ENCODE measurements around the gene MTMR3. TPM values are rescaled to one million over a fixed set of nuclear protein-coding genes. Genes with fewer than 3 reads are reported as not detected.

MTMR3 gene
- total and polyA plus RNA-seq, 2 of the 8 experiments (the other 6 are each of a cell fraction or from before 2014, with no cell fraction given): 16.9 to 18.5 TPM

DNA sequence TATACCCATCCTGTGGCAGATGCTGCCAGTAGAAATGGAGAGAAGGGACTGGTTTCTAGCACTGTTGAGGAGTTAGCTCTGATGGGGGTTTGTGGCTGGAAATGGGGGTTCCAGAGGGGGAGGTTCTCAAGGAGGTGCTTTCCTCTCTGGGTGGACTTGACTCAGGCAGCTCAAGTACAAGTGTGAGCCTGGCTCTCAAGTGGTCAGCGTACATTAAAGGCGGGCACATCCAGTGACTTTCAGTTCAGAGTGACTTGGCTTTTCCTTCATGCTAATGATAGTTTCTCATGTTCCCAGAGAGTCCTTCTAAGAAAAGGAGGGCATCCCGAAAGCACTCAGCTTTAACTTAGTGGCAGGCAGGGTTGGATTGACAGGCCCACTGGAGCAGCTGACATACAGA is 138.4 kb downstream of the MTMR3 start:
- ChIA-PET CTCF (ENCODE audit: partially characterized antibody) (interaction anchor here (0.9 to 2.2 kb wide), 5 partner anchors 12 to 329 kb away, joined by 3 to 7 read pairs (median 3); no protein-coding TSS in a partner anchor), POLR2A (ENCODE audit: partially characterized antibody) (no interaction called here)
- no peak for FAIRE-seq
- Histone ChIP-seq H2BK120ac (replicated peaks; ENCODE audit: low read depth, low read length) (no peak overlapping the region), H2AFZ (ENCODE audit: low read length) (no peak overlapping the region), H3K36me3 (ENCODE audit: control insufficient read depth in 2 of 4, insufficient read depth in 4 of 4, low read length in 3 of 4) (peaks cover 16 to 53% (median 44%) of the 10 kb centered on the region in 4 experiments; a peak in 7 of 8 replicates), H3K79me2 (ENCODE audit: control insufficient read depth in 1 of 2, insufficient read depth in 2 of 2, low read length in 2 of 2) (no peaks in the 10 kb centered on the region), H3K56ac (replicated peaks; ENCODE audit: insufficient read length, low read depth, low read length) (no peak overlapping the region), H3K4ac (replicated peaks; ENCODE audit: insufficient read length, low read depth, low read length) (no peak overlapping the region), H3K4me2 (ENCODE audit: insufficient read depth in 1 of 2, low read depth in 2 of 2, low read length in 2 of 2) (no peak overlapping the region), H4K20me1 (replicated peaks in 1 of 2; ENCODE audit: control insufficient read depth in 1 of 2, insufficient read depth in 2 of 2, low read length in 2 of 2) (peaks cover 0 to 2% of the 10 kb centered on the region in 2 experiments), H2AK5ac (ENCODE audit: low read depth, low read length) (no peak overlapping the region), H3K9ac (replicated peaks in 1 of 4; ENCODE audit: extremely low read depth in 1 of 4, low read depth in 3 of 4, low read length in 3 of 4) (no peak overlapping the region), H4K91ac (replicated peaks; ENCODE audit: insufficient read length, low read length) (no peak overlapping the region), H3K14ac (ENCODE audit: insufficient read length) (no peak overlapping the region), H2BK15ac (ENCODE audit: low read length) (no peak overlapping the region), H3K27ac (ENCODE audit: low read depth, low read length) (no peak overlapping the region), H2BK5ac (ENCODE audit: low read depth, low read length) (no peak overlapping the region), H2BK12ac (ENCODE audit: low read depth, low read length) (no peak overlapping the region), H3K27me3 (replicated peaks in 1 of 4; ENCODE audit: control insufficient read depth in 3 of 4, extremely low read depth in 1 of 4, insufficient read depth in 3 of 4, low read length in 3 of 4) (no peaks in the 10 kb centered on the region), H3K23me2 (ENCODE audit: low read depth, low read length) (no peaks in the 10 kb centered on the region), H3K4me1 (replicated peaks in 1 of 4; ENCODE audit: control insufficient read depth in 3 of 4, insufficient read depth in 4 of 4, low read length in 3 of 4) (no peaks in the 10 kb centered on the region), H3K23ac (ENCODE audit: insufficient read length) (no peak overlapping the region), H3K79me1 (ENCODE audit: low read depth, low read length) (0 out of 2 replicates have a peak, but pooled peaks cover 3% of the 10 kb centered on the region), H3K9me3 (ENCODE audit: insufficient read depth in 2 of 2, low read depth in 1 of 2, low read length in 1 of 2) (no peaks in the 10 kb centered on the region), H2BK20ac (ENCODE audit: low read length) (no peak overlapping the region), H3K4me3 (ENCODE audit: extremely low read depth in 1 of 4, insufficient read depth in 2 of 4, low read depth in 3 of 4, low read length in 4 of 4) (no peak overlapping the region), H4K8ac (ENCODE audit: extremely low read depth, insufficient read depth, low read length) (no peak overlapping the region), H4K5ac (ENCODE audit: insufficient read length, low read depth, low read length) (no peak overlapping the region), H3K18ac (ENCODE audit: extremely low read depth, low read length) (no peak overlapping the region)
- 88% methylated on average over 3 of the region's 3 CpGs; no CpG with 5 or more reads in 1 of the 2 experiments for WGBS, 2 experiments (ENCODE audit: extremely low coverage in 1 of 2, insufficient coverage in 1 of 2, insufficient read length in 1 of 2, insufficient replicate concordance in 2 of 2, low coverage in 1 of 2, low lambda C conversion rate in 2 of 2, missing lambda C conversion rate in 1 of 2)
- no peak for DNase-seq (ENCODE audit: low read depth in 1 of 2, low spot score in 2 of 2)
- no peak for TF ChIP-seq BACH1 (IDR thresholded peaks at IDR 0.05; ENCODE audit: low read length)
- TF ChIP-seq EP300 (IDR thresholded peaks at IDR 0.05; ENCODE audit: borderline replicate concordance in 1 of 2, low read depth in 2 of 2, low read length in 2 of 2): no peak
- TF ChIP-seq CHD2 (IDR thresholded peaks at IDR 0.05; ENCODE audit: low read length): no peak
- TF ChIP-seq JUN (IDR thresholded peaks at IDR 0.05; ENCODE audit: low read depth, low read length): no peak
- TF ChIP-seq BRCA1 (IDR thresholded peaks at IDR 0.05; ENCODE audit: low read depth, low read length): no peak
- TF ChIP-seq E2F6 (IDR thresholded peaks at IDR 0.05): no peak
- TF ChIP-seq SIN3A (conservative IDR thresholded peaks at IDR 0.05 in 1 of 2, IDR thresholded peaks at IDR 0.05 in 1 of 2; ENCODE audit: low read depth in 1 of 2, low read length in 2 of 2): no peak
- no peak for TF ChIP-seq SIX5 (IDR thresholded peaks at IDR 0.05; ENCODE audit: low read depth, low read length)
- no peak for TF ChIP-seq CREB1 (IDR thresholded peaks at IDR 0.05)
- no peak for TF ChIP-seq CBX5 (IDR thresholded peaks at IDR 0.05; ENCODE audit: low read depth, low read length)
- no peak for TF ChIP-seq CBX8 (IDR thresholded peaks at IDR 0.05; ENCODE audit: borderline replicate concordance, low read depth, low read length)
- no peak for TF ChIP-seq ASH2L (IDR thresholded peaks at IDR 0.05; ENCODE audit: low read length)
- no peak for TF ChIP-seq FOSL1 (IDR thresholded peaks at IDR 0.05; ENCODE audit: insufficient read depth, low read depth, low read length)
- TF ChIP-seq NANOG (IDR thresholded peaks at IDR 0.05; ENCODE audit: insufficient read depth, low read depth, low read length, poor library complexity, severe bottlenecking): no peak
